GM13977 (cell line): ENCODE results near the gene NOTCH2.
"Not testable (repeated sequence)": the region's sequence is repeated elsewhere in the genome, so short reads cannot be mapped to it uniquely, and the experiment has no call there.

Experiments
- DNase-seq: peaks from one replicate; pipeline ENCODE4 v3.0.0; 2012; ENCODE audit warnings: low spot score
- in situ Hi-C: fragments of 300-500 bp; cut with MboI; formaldehyde crosslinking; loops from one replicate; pipeline ENCODE4 v1.12.0; 2022; ENCODE audit warnings: low sequenced_read_pairs, low pct_unique_long_range_greater_than_20kb, mixed read lengths, inconsistent platforms; ENCODE audit not compliant: unreplicated experiment

The NOTCH2 gene

GRCh38 chr1:120069067-120069919, at the start of gene NOTCH2:
TSS of gene NOTCH2 (minus strand) at chr1:120069662. CDS start at chr1:120069406, 256 bp downstream.
- DNase-seq, in situ Hi-C loops: not testable (repeated sequence)

- in situ Hi-C loops, result not testable (repeated sequence)
Observed at GRCh38 chr1:120117371-120118177, 48.1 kb upstream of the NOTCH2 start.

GRCh38 chr1:120116094-120116493, 46.6 kb upstream of the NOTCH2 start:
- in situ Hi-C loops, DNase-seq: not testable (repeated sequence)

More at GRCh38 chr1:120117371-120118177, 48.1 kb upstream of the NOTCH2 start:
- DNase-seq, result peak; percentile 4

GRCh38 chr1:120113134-120113533, 43.7 kb upstream of the NOTCH2 start:
- DNase-seq, in situ Hi-C loops: not testable (repeated sequence)

GRCh38 chr1:120112212-120112611, 42.8 kb upstream of the NOTCH2 start:
- in situ Hi-C loops, DNase-seq: not testable (repeated sequence)

- in situ Hi-C loops, result not testable (repeated sequence)
Observed at GRCh38 chr1:120111771-120112170, 42.3 kb upstream of the NOTCH2 start.

GRCh38 chr1:120111008-120111407, 41.5 kb upstream of the NOTCH2 start:
- in situ Hi-C loops, result not testable (repeated sequence)

More at GRCh38 chr1:120111771-120112170, 42.3 kb upstream of the NOTCH2 start:
- not testable (repeated sequence) for DNase-seq

GRCh38 chr1:120109656-120110055, 40.2 kb upstream of the NOTCH2 start:
- in situ Hi-C loops, result not testable (repeated sequence)

More at GRCh38 chr1:120111008-120111407, 41.5 kb upstream of the NOTCH2 start:
- DNase-seq, result not testable (repeated sequence)

GRCh38 chr1:120109180-120109579, 39.7 kb upstream of the NOTCH2 start:
- in situ Hi-C loops, DNase-seq: not testable (repeated sequence)

More at GRCh38 chr1:120109656-120110055, 40.2 kb upstream of the NOTCH2 start:
- not testable (repeated sequence) for DNase-seq

GRCh38 chr1:120105288-120105687, 35.8 kb upstream of the NOTCH2 start:
- DNase-seq, in situ Hi-C loops: not testable (repeated sequence)

GRCh38 chr1:120103768-120104167, 34.3 kb upstream of the NOTCH2 start:
- DNase-seq, in situ Hi-C loops: not testable (repeated sequence)

GRCh38 chr1:120101593-120101992, 32.1 kb upstream of the NOTCH2 start:
- in situ Hi-C loops, DNase-seq: not testable (repeated sequence)

GRCh38 chr1:120100590-120100989, 31.1 kb upstream of the NOTCH2 start:
- DNase-seq, in situ Hi-C loops: not testable (repeated sequence)

- in situ Hi-C loops, DNase-seq: not testable (repeated sequence)
Observed at GRCh38 chr1:120098986-120099759, 29.7 kb upstream of the NOTCH2 start.

- in situ Hi-C loops, DNase-seq: not testable (repeated sequence)
Observed at GRCh38 chr1:120096981-120097545, 27.6 kb upstream of the NOTCH2 start.

- in situ Hi-C loops, DNase-seq: not testable (repeated sequence)
Observed at GRCh38 chr1:120093548-120094181, 24.2 kb upstream of the NOTCH2 start.
